Loucy (cell line): Measurements from ENCODE around the gene NFASC.

Experiments used
- H2AFZ ChIP-seq: fragments of 200-600 bp; sonication (generic); 2 replicates; pipeline ENCODE4 v1.6.0; 2016; ENCODE audit warnings: antibody characterized with exemption, mild to moderate bottlenecking, low read length, moderate library complexity
- H3F3A ChIP-seq: fragments of 200-600 bp; 2 replicates; pipeline ENCODE4 v1.6.0; 2016; ENCODE audit warnings: antibody characterized with exemption, low read depth, mild to moderate bottlenecking
- H3K27me3 ChIP-seq: fragments of 200-600 bp; sonication (generic); 2 replicates; pipeline ENCODE4 v1.6.1; 2014; ENCODE audit warnings: low read length, mild to moderate bottlenecking; ENCODE audit not compliant: insufficient read depth, poor library complexity, severe bottlenecking
- H3K36me3 ChIP-seq: fragments of 200-600 bp; sonication (generic); 2 replicates; pipeline ENCODE4 v1.6.1; 2016; ENCODE audit warnings: low read length; ENCODE audit not compliant: insufficient read depth
- H3K4me1 ChIP-seq: fragments of 200-600 bp; sonication (generic); 2 replicates; pipeline ENCODE4 v1.5.1; 2014; ENCODE audit warnings: low read length, mild to moderate bottlenecking; ENCODE audit not compliant: insufficient read depth, poor library complexity, severe bottlenecking
- H3K4me2 ChIP-seq: fragments of 200-600 bp; sonication (generic); 2 replicates; pipeline ENCODE4 v1.6.0; 2014; ENCODE audit warnings: antibody characterized with exemption, low read length, low read depth, mild to moderate bottlenecking; ENCODE audit not compliant: poor library complexity, severe bottlenecking
- H3K4me3 ChIP-seq: fragments of 200-600 bp; sonication (generic); 2 replicates; pipeline ENCODE4 v1.5.1; 2014; ENCODE audit warnings: low read length, mild to moderate bottlenecking, mixed read lengths; ENCODE audit not compliant: poor library complexity, severe bottlenecking
- H3K79me2 ChIP-seq: fragments of 200-600 bp; sonication (generic); 2 replicates; pipeline ENCODE4 v1.6.1; 2014; ENCODE audit warnings: low read length; ENCODE audit not compliant: insufficient read depth
- H3K9ac ChIP-seq: fragments of 200-600 bp; sonication (generic); 2 replicates; pipeline ENCODE4 v1.6.0; 2014; ENCODE audit warnings: mild to moderate bottlenecking, low read depth, low read length, moderate library complexity; ENCODE audit not compliant: poor library complexity, severe bottlenecking
- H3K9me2 ChIP-seq: fragments of 200-600 bp; sonication (generic); replicated peaks from 2 replicates; pipeline ENCODE4 v1.6.1; 2016; ENCODE audit warnings: low read depth, low read length, mixed read lengths
- H3K9me3 ChIP-seq: fragments of 200-600 bp; sonication (generic); 2 replicates; pipeline ENCODE4 v1.6.1; 2014; ENCODE audit warnings: mild to moderate bottlenecking, antibody characterized with exemption, low read length, low read depth; ENCODE audit not compliant: insufficient read depth
- H4K20me1 ChIP-seq: fragments of 200-600 bp; sonication (generic); 2 replicates; pipeline ENCODE4 v1.6.0; 2014; ENCODE audit warnings: antibody characterized with exemption, low read length, mild to moderate bottlenecking; ENCODE audit not compliant: insufficient read depth, poor library complexity, severe bottlenecking
- CTCF ChIP-seq: fragments of 200-600 bp; sonication (generic); conservative IDR thresholded peaks from 2 replicates; pipeline ENCODE4 v1.5.1; 2014; ENCODE audit warnings: mild to moderate bottlenecking, antibody characterized with exemption, low read length
- EZH2phosphoT487 ChIP-seq: fragments of 200-600 bp; IDR thresholded peaks from 2 replicates; pipeline ENCODE4 v1.6.1; 2018; ENCODE audit warnings: antibody characterized with exemption, mild to moderate bottlenecking, moderate library complexity, borderline replicate concordance

NFASC gene

GRCh38 chr1:205067031-205067430, 196.4 kb downstream of the NFASC start:
- H3K9me3 ChIP-seq, result no peaks in the 10 kb centered on the region
- no peaks in the 10 kb centered on the region for H3K27me3 ChIP-seq
- no peaks in the 10 kb centered on the region for H4K20me1 ChIP-seq
- no peaks in the 10 kb centered on the region for H3K79me2 ChIP-seq
- no peaks in the 10 kb centered on the region for H3F3A ChIP-seq
- no peak overlapping the region for H3K9ac ChIP-seq
- H2AFZ ChIP-seq, result no peak overlapping the region
- H3K4me1 ChIP-seq, result no peaks in the 10 kb centered on the region
- TF ChIP-seq EZH2phosphoT487, result no peak
- TF ChIP-seq CTCF, result no peak
- H3K4me3 ChIP-seq, result no peak overlapping the region
- H3K4me2 ChIP-seq, result no peak overlapping the region
- no peaks in the 10 kb centered on the region for H3K9me2 ChIP-seq
- H3K36me3 ChIP-seq, result no peaks in the 10 kb centered on the region

DNA sequence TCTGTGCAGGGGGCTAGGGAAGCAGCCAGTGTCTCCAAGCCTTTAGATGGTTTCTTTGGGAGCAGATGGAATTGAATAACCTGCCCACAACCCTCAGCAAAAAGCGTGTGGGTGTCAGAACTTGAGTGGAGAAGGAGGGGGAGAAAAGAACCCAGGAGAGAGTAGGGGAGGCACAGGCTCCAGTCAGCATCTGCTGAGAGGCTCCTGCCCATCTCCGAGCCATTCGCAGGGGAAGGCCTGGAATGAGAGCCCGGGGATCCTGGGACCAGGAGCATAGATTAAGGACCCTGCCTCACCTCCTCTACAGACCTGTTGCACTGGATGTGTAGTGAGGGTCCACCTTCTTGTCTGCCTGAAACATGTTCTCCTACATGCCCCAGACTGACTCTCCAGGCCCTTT, 197.3 kb downstream of the NFASC start:
- Histone ChIP-seq H4K20me1 (no peaks in the 10 kb centered on the region), H3K4me3 (no peak overlapping the region), H3K27me3 (no peaks in the 10 kb centered on the region), H3F3A (no peaks in the 10 kb centered on the region), H3K79me2 (no peaks in the 10 kb centered on the region), H2AFZ (no peak overlapping the region), H3K4me2 (no peak overlapping the region), H3K9me2 (no peaks in the 10 kb centered on the region), H3K36me3 (no peaks in the 10 kb centered on the region), H3K9ac (no peak overlapping the region), H3K4me1 (no peaks in the 10 kb centered on the region), H3K9me3 (no peaks in the 10 kb centered on the region)
- TF ChIP-seq CTCF (no peak), EZH2phosphoT487 (no peak)

- Histone ChIP-seq H2AFZ (no peak overlapping the region), H3K27me3 (no peaks in the 10 kb centered on the region), H3K4me1 (no peaks in the 10 kb centered on the region), H3F3A (no peaks in the 10 kb centered on the region), H3K4me2 (no peak overlapping the region), H4K20me1 (no peaks in the 10 kb centered on the region), H3K9ac (no peak overlapping the region), H3K9me3 (no peaks in the 10 kb centered on the region), H3K79me2 (no peaks in the 10 kb centered on the region), H3K9me2 (no peaks in the 10 kb centered on the region), H3K36me3 (no peaks in the 10 kb centered on the region), H3K4me3 (no peak overlapping the region)
- TF ChIP-seq CTCF (no peak), EZH2phosphoT487 (no peak)
Observed at GRCh38 chr1:205068457-205069040, 197.9 kb downstream of the NFASC start.
